Measurements from ENCODE around the gene CTBP2. TPM values are rescaled to one million over a fixed set of nuclear protein-coding genes. Genes with fewer than 3 reads are reported as not detected.

Gene CTBP2
- total RNA-seq, 1 experiment from 2014 or later, result 212 TPM

- no peak overlapping the region for H3K14ac ChIP-seq (ENCODE audit: insufficient read depth, low read length)
- no peak overlapping the region for H2BK12ac ChIP-seq (ENCODE audit: insufficient read length, low read depth, low read length)
- no peak overlapping the region for H3K56ac ChIP-seq (ENCODE audit: insufficient read length, low read depth, low read length)
- Mint-ChIP-seq H3K36me3 (ENCODE audit: insufficient read depth in 1 of 3, low read depth in 3 of 3) (peaks cover 61 to 85% (median 79%) of the 10 kb centered on the region in 3 experiments), H3K4me3 (no peak overlapping the region), H3K9me3 (peaks cover 19 to 20% of the 10 kb centered on the region in 2 experiments), H3K27ac (peak overlapping the region; percentile 17 to 76 (median 53); a peak in 3 of 7 replicates), H3K4me1 (peaks cover 21 to 27% of the 10 kb centered on the region in 2 experiments), H3K27me3 (ENCODE audit: low read depth) (peaks cover 4% of the 10 kb centered on the region)
- no peak overlapping the region for H2BK120ac ChIP-seq (ENCODE audit: low read depth, low read length, poor library complexity, severe bottlenecking)
- no peak overlapping the region for H4K5ac ChIP-seq (ENCODE audit: insufficient read length, low read depth, low read length)
- H3K9me3 ChIP-seq (ENCODE audit: control insufficient read depth, low read depth, low read length), result no peaks in the 10 kb centered on the region
- no peak overlapping the region for H3K9ac ChIP-seq (ENCODE audit: extremely low read depth, insufficient read length, low read length)
- H3K27ac ChIP-seq (ENCODE audit: insufficient read length, low read depth, low read length), result no peak overlapping the region
- no peak overlapping the region for H3K23ac ChIP-seq (ENCODE audit: insufficient read length, low read depth, low read length)
- H3K18ac ChIP-seq (ENCODE audit: insufficient read length, low read depth, low read length), result no peak overlapping the region
- no peak overlapping the region for H2BK5ac ChIP-seq (ENCODE audit: insufficient read length, low read length)
- H3K23me2 ChIP-seq (ENCODE audit: insufficient read length, low read depth, low read length, poor library complexity, severe bottlenecking), result no peaks in the 10 kb centered on the region
- no peak overlapping the region for H2BK20ac ChIP-seq (ENCODE audit: low read depth, low read length, poor library complexity, severe bottlenecking)
- H3K4me2 ChIP-seq (ENCODE audit: insufficient read depth, insufficient read length, low read length), result no peak overlapping the region
- H3K79me1 ChIP-seq (ENCODE audit: insufficient read depth, low read depth, low read length, poor library complexity, severe bottlenecking), result peaks cover 10% of the 10 kb centered on the region
- H3T11ph ChIP-seq (ENCODE audit: low read length), result no peak overlapping the region
- no CpG with 5 or more reads among the region's 9 CpGs for WGBS (ENCODE audit: extremely low coverage, insufficient read length, low lambda C conversion rate)
- no peak for TF ChIP-seq CTCF (conservative IDR thresholded peaks at IDR 0.05)
- H2AK5ac ChIP-seq (ENCODE audit: insufficient read length, low read length), result no peak overlapping the region
- no peak overlapping the region for H4K8ac ChIP-seq (replicated peaks; ENCODE audit: insufficient read length, low read depth, low read length)
- no peak overlapping the region for H3K4ac ChIP-seq (ENCODE audit: low read depth, low read length)
- no peaks in the 10 kb centered on the region for H4K20me1 ChIP-seq (ENCODE audit: control insufficient read depth, insufficient read depth, insufficient read length)
- no peak overlapping the region for H2AFZ ChIP-seq (ENCODE audit: low read length)
- no peak for DNase-seq
- no peak overlapping the region for H4K91ac ChIP-seq (ENCODE audit: insufficient read length, low read depth, low read length)
- H3K79me2 ChIP-seq (ENCODE audit: insufficient read depth, low read length), result peaks cover 53% of the 10 kb centered on the region; the same call in 1 of the 2 replicates
- H2BK15ac ChIP-seq (ENCODE audit: low read depth, low read length), result no peak overlapping the region
- H3K27me3 ChIP-seq (ENCODE audit: insufficient read depth, low read length), result no peaks in the 10 kb centered on the region
- peaks cover 4% of the 10 kb centered on the region; the same call in 1 of the 2 replicates for H3K4me1 ChIP-seq (ENCODE audit: insufficient read depth, low read length)
Measured at GRCh38 chr10:125018576-125019143, 141.7 kb downstream of the CTBP2 start.
